HFF-Myc (cell line): ENCODE measurements around the gene SERPINB6.
"Not testable (repeated sequence)": the region's sequence is repeated elsewhere in the genome, so short reads cannot be mapped to it uniquely, and the experiment has no call there.

Experiments used
- DNase-seq: peaks from one replicate; pipeline ENCODE4 v3.0.0-alpha.2; 2011; ENCODE audit warnings: low read depth; ENCODE audit errors: extremely low read depth
- H3K4me3 ChIP-seq: replicated peaks from 2 replicates; pipeline ENCODE4 v1.5.1; 2011; ENCODE audit warnings: low read depth, mild to moderate bottlenecking, control low read depth, low read length
- CTCF ChIP-seq: IDR thresholded peaks from 2 replicates; pipeline ENCODE4 v1.5.1; 2012; ENCODE audit warnings: mild to moderate bottlenecking, low read depth, low read length, control low read depth; ENCODE audit errors: missing control alignments

SERPINB6 gene

GRCh38 chr6:2999618-3000557 is 28.5 kb upstream of the SERPINB6 start, which contains the start of gene NQO2:
Gene NQO2, plus strand, starts transcription at chr6:2999894. Its CDS starts 6,659 bp downstream, at chr6:3006553.
- TF ChIP-seq CTCF, result no peak
- no peak for DNase-seq
- peak within 1 kb of the TSS; percentile 56 for H3K4me3 ChIP-seq

GRCh38 chr6:2998998-2999617 is 27.7 kb upstream of the SERPINB6 start:
- peak overlapping the region; percentile 56 for H3K4me3 ChIP-seq
- no peak for TF ChIP-seq CTCF
- DNase-seq, result no peak

GRCh38 chr6:2998249-2998997 is 27.1 kb upstream of the SERPINB6 start:
- TF ChIP-seq CTCF, result peak; percentile 57
- DNase-seq, result not testable (repeated sequence)
- peak overlapping the region; percentile 56 for H3K4me3 ChIP-seq

GRCh38 chr6:2993755-2994317 is 22.5 kb upstream of the SERPINB6 start:
- no peak for TF ChIP-seq CTCF
- no peak overlapping the region for H3K4me3 ChIP-seq
- no peak for DNase-seq

- TF ChIP-seq CTCF, result no peak
- H3K4me3 ChIP-seq, result no peak overlapping the region
- DNase-seq, result no peak
These were observed 21.1 kb upstream of the SERPINB6 start for GRCh38 chr6:2992330-2992979.
